ENCODE measurements around the gene TMEM101.
"Not testable (repeated sequence)": the region's sequence is repeated elsewhere in the genome, so short reads cannot be mapped to it uniquely, and the experiment has no call there.

TMEM101 gene

DNA sequence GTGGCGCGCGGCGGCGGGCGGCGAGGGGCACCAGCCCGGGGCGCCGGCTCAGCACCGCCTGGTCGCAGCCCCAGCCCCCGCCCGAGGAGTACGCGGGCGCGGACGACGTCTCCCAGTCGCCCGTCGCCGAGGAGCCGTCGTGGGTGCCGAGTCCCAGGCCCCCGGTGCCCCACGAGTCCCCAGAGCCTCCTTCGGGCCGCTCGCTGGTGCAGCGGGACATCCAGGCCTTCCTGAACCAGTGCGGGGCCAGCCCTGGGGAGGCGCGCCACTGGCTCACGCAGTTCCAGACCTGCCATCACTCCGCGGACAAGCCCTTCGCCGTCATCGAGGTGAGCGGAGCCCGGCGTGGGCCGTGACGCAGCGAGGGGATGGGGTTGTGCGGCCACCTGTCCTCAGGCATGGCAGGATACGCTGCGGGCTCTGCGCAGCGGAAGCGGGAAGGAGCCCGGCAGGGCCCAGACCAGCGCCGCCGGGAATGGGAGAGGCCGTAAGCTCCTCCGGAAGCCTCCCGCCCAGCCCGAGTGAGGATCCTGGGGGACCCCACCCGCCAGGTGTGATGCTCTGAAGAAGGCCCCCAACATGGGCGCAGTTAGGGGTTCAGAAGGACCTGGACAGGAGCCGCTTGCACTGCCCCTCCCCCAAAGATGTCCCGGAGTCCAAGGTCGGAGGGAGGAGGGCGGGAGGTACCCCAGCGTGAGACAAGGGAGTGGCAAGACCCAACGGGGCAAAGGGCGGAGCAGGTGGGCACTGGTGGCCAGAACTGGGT, 9.8 kb downstream of the TMEM101 start:
- no peak for DNase-seq (ENCODE audit: insufficient read length)
- no peak for FAIRE-seq
- TF ChIP-seq POLR2A (IDR thresholded peaks at IDR 0.05; ENCODE audit: low read depth, low read length), result no peak
- TF ChIP-seq TAF1 (IDR thresholded peaks at IDR 0.05; ENCODE audit: borderline replicate concordance, low read depth, low read length), result no peak
- TF ChIP-seq POLR2AphosphoS5 (IDR thresholded peaks at IDR 0.05; ENCODE audit: low read depth, low read length), result no peak

DNA sequence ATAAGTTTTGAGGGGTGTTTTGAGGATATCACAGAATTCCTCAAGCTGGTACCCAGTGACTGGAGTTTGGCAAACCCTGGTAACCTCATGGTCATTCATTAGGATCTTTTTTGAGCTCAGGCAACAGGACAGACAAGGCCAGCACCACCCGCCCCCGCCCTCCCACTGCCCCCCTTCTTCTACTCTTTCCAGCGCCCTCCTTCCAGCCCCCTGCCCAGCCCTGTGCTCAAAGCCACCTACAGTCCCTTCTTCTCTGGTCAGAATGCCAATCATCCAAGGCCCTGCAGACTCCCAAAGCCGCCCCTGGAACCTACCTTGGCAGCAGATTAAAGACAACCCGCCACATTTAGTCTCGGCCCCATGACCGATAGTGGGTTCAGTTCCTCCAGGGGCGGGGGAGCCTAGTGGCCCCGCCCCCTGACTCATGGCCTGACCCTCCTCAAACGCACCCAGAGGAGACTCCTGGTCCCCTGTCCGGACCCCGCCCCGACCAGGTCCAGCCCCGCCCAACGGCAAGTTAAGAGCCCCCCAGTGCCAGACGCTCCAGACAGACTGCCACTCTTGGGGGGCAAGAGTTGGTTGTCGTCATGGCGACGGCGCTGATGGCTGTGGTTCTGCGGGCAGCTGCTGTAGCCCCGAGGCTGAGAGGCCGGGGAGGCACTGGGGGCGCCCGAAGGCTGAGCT, 10.5 kb downstream of the TMEM101 start, which contains the start of gene NAGS:
Gene NAGS (plus strand): TSS at position 546 of the 684 bp plus-strand sequence. CDS start 42 bp downstream, at position 588.
- FAIRE-seq (no peak), DNase-seq (ENCODE audit: insufficient read length) (no peak)
- TF ChIP-seq POLR2A (IDR thresholded peaks at IDR 0.05; ENCODE audit: low read depth, low read length), result no peak
- TF ChIP-seq POLR2AphosphoS5 (IDR thresholded peaks at IDR 0.05; ENCODE audit: low read depth, low read length), result no peak
- TF ChIP-seq TAF1 (IDR thresholded peaks at IDR 0.05; ENCODE audit: borderline replicate concordance, low read depth, low read length), result no peak

DNA sequence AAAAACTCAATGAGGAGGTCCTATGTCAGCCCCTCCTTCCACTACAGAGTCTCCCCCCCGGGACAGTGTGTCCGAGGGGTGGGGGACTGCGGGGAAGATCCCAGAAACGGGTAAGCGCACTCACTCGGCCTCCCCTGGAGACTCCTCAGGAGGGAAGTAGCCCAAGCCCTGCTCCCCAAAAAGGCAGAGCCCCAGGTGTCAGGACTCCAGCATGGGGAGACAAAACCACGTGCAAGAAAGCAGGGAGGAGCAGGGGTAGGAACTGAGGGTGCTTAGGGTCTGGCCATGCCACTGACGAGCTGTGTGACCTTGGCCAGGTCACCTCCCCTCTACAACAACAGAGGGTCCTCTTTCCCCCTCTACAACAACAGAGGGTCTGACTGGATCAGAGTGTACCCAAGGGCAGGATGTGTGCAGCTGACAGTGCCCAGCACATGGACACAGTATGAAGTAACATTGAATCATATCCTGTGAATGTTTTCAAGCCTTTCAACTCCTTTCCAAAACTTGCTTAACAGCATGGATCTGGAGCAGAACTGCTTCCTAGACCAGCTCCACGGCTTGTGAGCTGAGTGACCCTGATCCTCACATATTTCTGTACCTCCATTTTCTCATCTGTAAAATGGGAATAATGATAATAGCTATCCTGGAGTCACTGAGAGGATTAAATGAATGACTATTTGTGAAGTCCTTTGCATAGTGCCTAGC, 12.5 kb downstream of the TMEM101 start:
- TF ChIP-seq POLR2AphosphoS5 (IDR thresholded peaks at IDR 0.05; ENCODE audit: low read depth, low read length) (no peak), TAF1 (IDR thresholded peaks at IDR 0.05; ENCODE audit: borderline replicate concordance, low read depth, low read length) (no peak), POLR2A (IDR thresholded peaks at IDR 0.05; ENCODE audit: low read depth, low read length) (no peak)
- no peak for DNase-seq (ENCODE audit: insufficient read length)
- FAIRE-seq, result no peak

DNA sequence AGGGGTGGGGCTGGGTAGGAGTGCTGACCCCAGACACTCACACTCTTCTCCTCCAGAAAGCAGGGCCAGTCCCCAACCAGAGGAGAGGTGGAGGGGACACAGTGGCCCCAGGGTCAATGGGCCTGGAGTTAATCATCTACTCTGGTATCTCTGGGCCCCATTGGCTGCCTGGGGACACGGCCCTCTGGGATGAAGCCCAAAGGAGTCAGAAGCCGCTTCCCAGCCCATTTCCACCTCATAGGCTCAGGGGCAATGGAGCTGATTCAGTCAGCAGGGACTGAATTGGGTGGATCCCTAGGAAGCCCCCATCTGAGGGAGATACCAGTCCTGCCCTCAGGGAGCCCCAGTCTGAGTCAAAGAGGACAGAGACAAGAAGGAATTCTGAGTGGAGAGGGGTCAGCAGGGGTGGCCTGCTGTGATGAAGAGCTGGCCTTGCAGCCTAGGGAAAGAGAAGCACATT, 13.3 kb downstream of the TMEM101 start:
- TF ChIP-seq POLR2A (IDR thresholded peaks at IDR 0.05; ENCODE audit: low read depth, low read length) (no peak), TAF1 (IDR thresholded peaks at IDR 0.05; ENCODE audit: borderline replicate concordance, low read depth, low read length) (no peak), POLR2AphosphoS5 (IDR thresholded peaks at IDR 0.05; ENCODE audit: low read depth, low read length) (no peak)
- FAIRE-seq, result no peak
- DNase-seq (ENCODE audit: insufficient read length), result no peak

DNA sequence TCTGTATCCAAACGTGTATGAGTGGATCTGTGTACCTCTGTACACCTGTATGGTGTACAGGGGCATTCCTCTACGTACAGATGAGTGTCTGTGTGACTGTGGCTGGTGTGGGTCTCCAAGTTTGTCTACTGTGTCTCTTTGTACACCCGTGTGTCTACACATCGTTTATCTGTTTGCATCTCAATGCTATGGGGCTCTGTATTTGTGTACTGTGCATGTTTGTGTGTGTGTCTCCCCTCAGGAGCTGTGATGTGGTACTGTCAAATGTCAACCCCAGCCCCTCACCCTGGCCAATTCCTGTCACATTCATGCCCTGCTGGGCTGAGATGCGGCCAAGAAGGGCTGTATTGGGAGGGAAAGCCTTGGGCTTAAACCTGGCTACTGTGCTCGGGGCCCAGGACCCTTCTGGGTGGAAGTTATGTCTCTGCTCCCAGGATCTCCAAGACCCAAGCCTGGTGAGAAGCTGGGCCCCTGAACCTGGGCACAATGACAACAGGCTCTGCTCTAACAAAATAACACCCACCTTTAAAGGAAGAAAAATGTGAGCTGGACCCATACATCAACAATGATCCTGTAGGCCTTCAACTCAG, 13.8 kb downstream of the TMEM101 start:
- no peak for TF ChIP-seq POLR2A (IDR thresholded peaks at IDR 0.05; ENCODE audit: low read depth, low read length)
- no peak for TF ChIP-seq TAF1 (IDR thresholded peaks at IDR 0.05; ENCODE audit: borderline replicate concordance, low read depth, low read length)
- no peak for TF ChIP-seq POLR2AphosphoS5 (IDR thresholded peaks at IDR 0.05; ENCODE audit: low read depth, low read length)
- no peak for FAIRE-seq

DNA sequence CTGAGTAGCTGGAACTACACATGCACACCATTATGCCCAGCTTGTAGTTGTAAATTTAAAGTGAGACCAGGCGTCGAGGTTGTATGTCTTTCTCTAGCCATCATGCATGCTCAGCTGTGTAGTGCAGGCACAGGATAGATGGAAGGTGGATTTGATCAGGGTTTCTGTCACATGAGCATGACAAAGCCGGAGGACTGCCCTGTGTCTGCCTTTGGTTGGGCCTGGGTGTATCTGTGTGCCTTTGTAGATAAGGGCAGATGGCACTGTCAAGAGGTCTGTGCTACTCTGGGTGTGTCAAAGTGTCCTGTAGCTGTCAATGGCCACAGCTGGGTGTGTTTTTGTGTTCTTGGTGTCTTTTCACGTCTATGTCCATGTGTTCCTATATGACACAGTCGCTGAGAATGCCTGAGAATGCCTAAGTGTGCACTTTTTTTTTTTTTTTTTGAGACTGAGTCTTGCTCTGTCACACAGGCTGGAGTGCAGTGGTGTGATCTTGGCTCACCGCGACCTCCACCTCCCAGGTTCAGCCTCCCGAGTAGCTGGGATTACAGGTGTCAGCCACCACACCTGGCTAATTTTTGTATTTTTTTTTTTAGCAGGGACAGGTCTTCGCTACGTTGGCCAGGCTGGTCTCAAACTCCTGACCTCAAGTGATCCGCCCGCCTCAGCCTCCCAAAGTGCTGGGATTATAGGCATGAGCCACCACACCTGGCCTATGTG, 14.5 kb downstream of the TMEM101 start:
- FAIRE-seq, result no peak
- DNase-seq (ENCODE audit: insufficient read length), result no peak
- TF ChIP-seq POLR2A (IDR thresholded peaks at IDR 0.05; ENCODE audit: low read depth, low read length), result no peak
- no peak for TF ChIP-seq TAF1 (IDR thresholded peaks at IDR 0.05; ENCODE audit: borderline replicate concordance, low read depth, low read length)
- TF ChIP-seq POLR2AphosphoS5 (IDR thresholded peaks at IDR 0.05; ENCODE audit: low read depth, low read length), result no peak

More for the DNA sequence above, 13.8 kb downstream of the TMEM101 start:
- no peak for DNase-seq (ENCODE audit: insufficient read length)

DNA sequence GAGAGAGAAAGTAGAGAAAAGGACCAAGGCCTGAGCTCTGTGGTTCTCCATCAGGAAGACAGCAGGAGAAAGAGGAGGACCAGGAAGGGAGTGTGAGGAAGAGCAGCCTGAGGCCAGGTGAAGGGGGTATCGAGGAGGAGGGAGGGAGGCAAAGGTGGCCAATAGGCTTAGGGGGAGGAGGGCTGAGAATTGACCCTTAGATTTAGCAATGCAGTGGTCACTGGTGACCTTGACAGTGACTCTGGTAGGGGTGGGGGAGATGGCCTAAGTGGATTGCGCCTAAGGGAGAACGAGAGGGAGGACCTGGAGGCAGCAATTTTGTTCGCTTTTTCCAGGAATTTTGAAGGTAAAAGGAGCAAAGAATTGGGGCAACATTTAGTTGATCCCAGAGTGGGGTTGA, 15.7 kb downstream of the TMEM101 start:
- DNase-seq (ENCODE audit: insufficient read length) (no peak), FAIRE-seq (no peak)
- no peak for TF ChIP-seq POLR2A (IDR thresholded peaks at IDR 0.05; ENCODE audit: low read depth, low read length)
- TF ChIP-seq TAF1 (IDR thresholded peaks at IDR 0.05; ENCODE audit: borderline replicate concordance, low read depth, low read length), result no peak
- no peak for TF ChIP-seq POLR2AphosphoS5 (IDR thresholded peaks at IDR 0.05; ENCODE audit: low read depth, low read length)

DNA sequence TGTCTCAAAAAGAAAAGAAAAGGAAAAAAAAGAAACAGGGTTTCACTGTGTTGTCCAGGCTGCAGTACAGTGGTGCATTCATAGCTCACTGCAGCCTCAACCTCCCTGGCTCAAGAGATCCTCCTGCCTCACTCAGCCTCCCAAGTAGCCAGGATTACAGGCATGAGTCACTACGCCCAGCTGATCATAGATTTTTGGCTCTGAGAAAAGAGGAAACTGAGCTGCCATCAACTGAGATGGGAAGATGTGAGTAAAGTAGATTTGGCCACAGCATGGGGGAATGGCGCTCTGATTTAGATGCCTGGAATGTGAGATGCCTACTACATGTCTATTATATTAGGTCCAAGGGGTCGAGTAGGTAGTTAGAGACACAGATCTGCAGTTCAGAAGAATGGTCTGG, 16.2 kb downstream of the TMEM101 start:
- DNase-seq (ENCODE audit: insufficient read length), result no peak

DNA sequence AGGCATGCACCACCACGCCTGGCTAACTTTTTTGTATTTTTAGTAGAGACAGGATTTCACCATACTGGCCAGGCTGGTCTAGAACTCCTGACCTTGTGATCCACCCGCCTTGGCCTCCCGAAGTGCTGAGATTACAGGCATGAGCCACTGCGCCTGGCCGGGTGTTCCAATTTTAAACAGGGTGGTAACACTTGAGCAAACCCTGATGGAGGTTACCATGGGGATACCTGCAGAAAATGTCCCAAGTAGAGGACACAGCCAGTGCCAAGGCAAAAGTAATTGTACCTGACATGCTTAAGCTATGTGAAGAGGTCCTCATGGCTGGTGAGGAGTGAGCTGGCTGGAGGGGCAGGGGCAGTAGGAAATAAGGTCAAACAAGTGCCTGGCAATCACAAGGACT, 17.6 kb downstream of the TMEM101 start:
- DNase-seq (ENCODE audit: insufficient read length); FAIRE-seq: not testable (repeated sequence)

More for the DNA sequence above, 16.2 kb downstream of the TMEM101 start:
- no peak for FAIRE-seq
- TF ChIP-seq POLR2AphosphoS5 (IDR thresholded peaks at IDR 0.05; ENCODE audit: low read depth, low read length) (no peak), TAF1 (IDR thresholded peaks at IDR 0.05; ENCODE audit: borderline replicate concordance, low read depth, low read length) (no peak), POLR2A (IDR thresholded peaks at IDR 0.05; ENCODE audit: low read depth, low read length) (no peak)

DNA sequence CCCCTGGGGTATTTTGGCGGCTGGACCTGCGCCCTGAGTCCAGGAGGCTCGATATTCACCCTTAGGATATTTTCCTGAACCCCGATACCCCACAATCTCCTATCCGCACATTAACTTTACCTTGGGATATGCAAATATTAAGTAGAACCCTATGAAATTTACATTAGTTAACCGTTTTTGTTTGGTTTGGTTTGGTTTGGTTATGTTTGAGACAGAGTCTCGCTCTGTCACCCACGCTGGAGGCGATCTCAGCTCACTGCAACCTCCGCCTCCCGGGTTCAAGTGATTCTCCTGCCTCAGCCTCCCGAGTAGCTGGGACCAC, 19.7 kb downstream of the TMEM101 start:
- no peak for FAIRE-seq
- no peak for DNase-seq (ENCODE audit: insufficient read length)
- TF ChIP-seq TAF1 (IDR thresholded peaks at IDR 0.05; ENCODE audit: borderline replicate concordance, low read depth, low read length) (no peak), POLR2A (IDR thresholded peaks at IDR 0.05; ENCODE audit: low read depth, low read length) (no peak), POLR2AphosphoS5 (IDR thresholded peaks at IDR 0.05; ENCODE audit: low read depth, low read length) (no peak)

All from GM12892 (cell line).